KMS-11 (cell line): ENCODE measurements around the gene PRUNE2.

Experiments used
- H2AFZ ChIP-seq: fragments of 200-600 bp; sonication (generic); 2 replicates; pipeline ENCODE4 v1.6.1; 2016; ENCODE audit warnings: antibody characterized with exemption, mixed run types, low read depth
- H3K27ac ChIP-seq: fragments of 200-600 bp; sonication (generic); 2 replicates; pipeline ENCODE4 v1.6.1; 2016; ENCODE audit warnings: mild to moderate bottlenecking, mixed run types
- H3K27me3 ChIP-seq: fragments of 200-600 bp; sonication (generic); 2 replicates; pipeline ENCODE4 v1.6.1; 2017; ENCODE audit warnings: mild to moderate bottlenecking, low read depth, mixed run types, moderate library complexity; ENCODE audit not compliant: insufficient read depth
- H3K36me3 ChIP-seq: fragments of 200-600 bp; sonication (generic); 2 replicates; pipeline ENCODE4 v1.6.1; 2017; ENCODE audit warnings: mild to moderate bottlenecking, mixed run types; ENCODE audit not compliant: insufficient read depth
- H3K4me1 ChIP-seq: fragments of 200-600 bp; sonication (generic); 2 replicates; pipeline ENCODE4 v1.6.1; 2016; ENCODE audit warnings: mild to moderate bottlenecking, low read depth, mixed run types; ENCODE audit not compliant: poor library complexity, severe bottlenecking
- H3K4me2 ChIP-seq: fragments of 200-600 bp; sonication (generic); 2 replicates; pipeline ENCODE4 v1.7.0; 2016; ENCODE audit warnings: mild to moderate bottlenecking, mixed run types
- H3K4me3 ChIP-seq: fragments of 200-600 bp; sonication (generic); IDR thresholded peaks from 2 replicates; pipeline ENCODE4 v1.6.1; 2017; ENCODE audit warnings: low read depth, low read length, mixed read lengths; ENCODE audit not compliant: insufficient read depth
- H3K79me2 ChIP-seq: fragments of 200-600 bp; sonication (generic); 2 replicates; pipeline ENCODE4 v1.6.1; 2016; ENCODE audit warnings: low read depth, mixed run types; ENCODE audit not compliant: insufficient read depth
- H3K9ac ChIP-seq: fragments of 200-600 bp; sonication (generic); 2 replicates; pipeline ENCODE4 v1.6.1; 2016; ENCODE audit warnings: mild to moderate bottlenecking, mixed run types
- H4K20me1 ChIP-seq: fragments of 200-600 bp; sonication (generic); 2 replicates; pipeline ENCODE4 v1.6.1; 2016; ENCODE audit warnings: mild to moderate bottlenecking, mixed run types; ENCODE audit not compliant: insufficient read depth
- TF ChIP-seq, protein P1 (sequence below): fragments of 200-600 bp; sonication (generic); conservative IDR thresholded peaks from 2 replicates; pipeline ENCODE4 v1.6.1; 2017; ENCODE audit warnings: low read depth, mild to moderate bottlenecking, antibody characterized with exemption, low read length, moderate library complexity, mixed read lengths

Gene PRUNE2

DNA sequence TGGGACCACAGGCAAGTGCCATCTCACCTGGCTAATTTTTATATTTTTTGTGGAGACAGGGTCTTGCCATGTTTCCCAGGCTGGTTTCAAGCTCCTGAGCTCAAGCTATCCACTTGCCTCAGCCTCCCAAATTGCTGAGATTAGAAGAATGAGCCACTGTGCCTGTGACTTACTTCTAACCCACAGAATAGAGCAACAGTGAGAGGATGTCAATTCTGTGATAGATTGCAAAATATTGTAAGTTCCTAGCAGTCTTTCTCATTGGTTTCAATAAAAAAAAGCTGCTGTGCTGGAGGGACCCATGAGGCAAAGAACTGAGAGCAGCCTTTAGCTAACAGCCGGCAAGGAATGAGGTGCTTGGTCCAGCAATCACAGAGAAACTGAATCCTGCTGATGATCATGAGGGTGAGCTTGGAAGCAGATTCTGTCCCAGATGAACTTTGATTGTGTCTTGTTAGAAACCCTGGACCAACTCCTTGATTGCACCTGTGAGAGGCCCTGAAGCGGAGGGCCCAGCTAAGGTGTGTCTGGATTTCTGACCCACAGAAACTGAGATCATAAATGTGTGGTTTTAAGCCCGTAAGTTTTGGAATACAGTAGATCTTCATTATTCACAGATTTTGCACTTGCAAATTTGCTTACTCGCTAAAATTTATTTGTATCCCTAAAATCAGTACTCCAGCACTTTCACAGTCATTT lies 297.2 kb downstream of the PRUNE2 start:
- Histone ChIP-seq H2AFZ (no peak overlapping the region), H3K27me3 (no peaks in the 10 kb centered on the region), H3K4me2 (no peak overlapping the region), H3K9ac (no peak overlapping the region), H4K20me1 (no peaks in the 10 kb centered on the region), H3K4me1 (no peaks in the 10 kb centered on the region), H3K79me2 (no peaks in the 10 kb centered on the region), H3K36me3 (no peaks in the 10 kb centered on the region), H3K4me3 (no peak overlapping the region), H3K27ac (no peak overlapping the region)
- TF ChIP-seq, protein P1, sequence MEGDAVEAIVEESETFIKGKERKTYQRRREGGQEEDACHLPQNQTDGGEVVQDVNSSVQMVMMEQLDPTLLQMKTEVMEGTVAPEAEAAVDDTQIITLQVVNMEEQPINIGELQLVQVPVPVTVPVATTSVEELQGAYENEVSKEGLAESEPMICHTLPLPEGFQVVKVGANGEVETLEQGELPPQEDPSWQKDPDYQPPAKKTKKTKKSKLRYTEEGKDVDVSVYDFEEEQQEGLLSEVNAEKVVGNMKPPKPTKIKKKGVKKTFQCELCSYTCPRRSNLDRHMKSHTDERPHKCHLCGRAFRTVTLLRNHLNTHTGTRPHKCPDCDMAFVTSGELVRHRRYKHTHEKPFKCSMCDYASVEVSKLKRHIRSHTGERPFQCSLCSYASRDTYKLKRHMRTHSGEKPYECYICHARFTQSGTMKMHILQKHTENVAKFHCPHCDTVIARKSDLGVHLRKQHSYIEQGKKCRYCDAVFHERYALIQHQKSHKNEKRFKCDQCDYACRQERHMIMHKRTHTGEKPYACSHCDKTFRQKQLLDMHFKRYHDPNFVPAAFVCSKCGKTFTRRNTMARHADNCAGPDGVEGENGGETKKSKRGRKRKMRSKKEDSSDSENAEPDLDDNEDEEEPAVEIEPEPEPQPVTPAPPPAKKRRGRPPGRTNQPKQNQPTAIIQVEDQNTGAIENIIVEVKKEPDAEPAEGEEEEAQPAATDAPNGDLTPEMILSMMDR = no peak

DNA sequence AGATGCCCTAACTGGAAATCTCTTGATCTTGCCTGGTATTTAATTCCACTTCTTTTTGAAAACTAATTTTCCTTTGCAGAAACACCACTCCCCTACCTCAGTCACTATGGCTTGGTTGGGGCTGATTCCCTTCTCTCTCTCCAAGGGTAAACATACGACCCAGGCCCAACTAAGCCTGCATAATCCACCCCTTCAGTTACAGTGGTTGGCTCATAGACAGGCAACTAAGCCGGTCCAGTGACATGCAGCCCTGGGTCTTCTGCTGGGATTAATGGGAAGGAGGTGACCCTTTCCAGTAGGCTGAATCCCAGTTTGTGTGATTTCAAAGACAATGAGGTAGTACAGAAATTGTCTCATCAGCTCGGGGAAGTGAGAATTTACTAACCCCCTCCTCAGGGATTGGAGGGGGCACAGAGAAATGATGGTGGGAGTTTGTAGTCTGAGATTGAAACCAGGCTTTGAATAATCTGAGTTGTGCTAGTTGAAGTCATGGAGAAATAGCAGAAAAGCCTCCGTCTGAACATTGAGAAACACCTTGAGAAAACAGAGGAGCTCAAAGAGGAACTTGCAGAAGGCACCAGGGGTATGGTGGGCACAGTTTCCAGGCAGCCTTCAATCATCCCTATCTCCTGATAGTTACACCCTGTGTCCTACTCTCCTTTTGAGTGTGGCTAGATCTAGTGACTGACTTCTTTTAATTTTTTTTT lies 298.0 kb downstream of the PRUNE2 start:
- Histone ChIP-seq H3K27ac (no peak overlapping the region), H3K27me3 (no peaks in the 10 kb centered on the region), H3K79me2 (no peaks in the 10 kb centered on the region), H3K36me3 (no peaks in the 10 kb centered on the region), H2AFZ (no peak overlapping the region), H3K9ac (no peak overlapping the region), H3K4me3 (no peak overlapping the region), H4K20me1 (no peaks in the 10 kb centered on the region), H3K4me1 (no peaks in the 10 kb centered on the region), H3K4me2 (no peak overlapping the region)
- TF ChIP-seq, protein P1 = no peak

- no peak overlapping the region for H3K9ac ChIP-seq
- TF ChIP-seq, protein P1 = no peak
- no peaks in the 10 kb centered on the region for H3K4me1 ChIP-seq
- H3K27ac ChIP-seq = no peak overlapping the region
- no peaks in the 10 kb centered on the region for H3K79me2 ChIP-seq
- no peaks in the 10 kb centered on the region for H3K27me3 ChIP-seq
- no peak overlapping the region for H3K4me2 ChIP-seq
- no peaks in the 10 kb centered on the region for H3K36me3 ChIP-seq
- no peak overlapping the region for H2AFZ ChIP-seq
- H4K20me1 ChIP-seq = no peaks in the 10 kb centered on the region
- H3K4me3 ChIP-seq = no peak overlapping the region
Observed at GRCh38 chr9:76605321-76605900, 300.5 kb downstream of the PRUNE2 start.

DNA sequence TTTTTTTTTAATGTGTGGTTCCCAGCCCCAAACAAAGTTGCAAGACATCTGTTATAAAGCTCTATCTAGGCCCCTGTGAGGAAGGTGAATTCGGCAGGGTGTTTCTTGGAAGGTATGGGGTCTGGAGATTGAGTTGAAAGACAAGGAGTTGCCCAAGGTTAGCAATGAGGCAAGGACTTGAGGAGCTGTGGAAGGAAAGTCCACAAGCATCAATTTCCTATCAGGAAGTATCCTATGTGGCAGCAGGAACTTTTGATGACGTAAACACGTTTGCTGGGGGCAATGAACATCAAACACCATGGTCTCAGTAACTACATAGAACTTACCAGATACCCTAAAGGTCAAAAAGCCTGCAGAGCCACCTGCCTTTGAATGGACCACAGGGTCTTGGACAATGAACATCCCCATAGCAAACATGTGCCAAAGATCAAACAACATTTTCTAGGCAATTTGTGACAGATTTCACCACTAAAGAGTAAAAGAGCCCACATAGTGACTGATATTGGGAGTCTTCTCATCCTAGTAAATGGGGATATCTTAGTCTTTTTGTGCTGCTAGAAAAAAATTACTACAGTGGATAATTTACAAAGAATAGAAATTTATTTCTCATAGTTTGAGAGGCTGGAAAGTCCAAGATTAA lies 301.9 kb downstream of the PRUNE2 start:
- no peaks in the 10 kb centered on the region for H3K4me1 ChIP-seq
- H3K4me3 ChIP-seq = no peak overlapping the region
- H2AFZ ChIP-seq = no peak overlapping the region
- no peak overlapping the region for H3K27ac ChIP-seq
- no peaks in the 10 kb centered on the region for H3K27me3 ChIP-seq
- no peaks in the 10 kb centered on the region for H3K79me2 ChIP-seq
- H4K20me1 ChIP-seq = no peaks in the 10 kb centered on the region
- TF ChIP-seq, protein P1 = no peak
- H3K36me3 ChIP-seq = no peaks in the 10 kb centered on the region
- no peak overlapping the region for H3K9ac ChIP-seq
- H3K4me2 ChIP-seq = no peak overlapping the region
